ENCODE measurements around the gene SLC4A5.

The SLC4A5 gene

GRCh38 chr2:74293191-74293991 is 49.8 kb downstream of the SLC4A5 start:
- DNase-seq (no peak), ATAC-seq (replicated peaks) (no peak)
- H3K4me1 Mint-ChIP-seq (ENCODE audit: low read depth in 2 of 2): peaks cover 11 to 13% of the 10 kb centered on the region in 2 donors
- H3K4me3 Mint-ChIP-seq: no peak overlapping the region
- no peak overlapping the region for H3K27ac Mint-ChIP-seq
- no peaks in the 10 kb centered on the region for H3K9me3 Mint-ChIP-seq
- no peaks in the 10 kb centered on the region for H3K27me3 Mint-ChIP-seq
- peaks cover 11% of the 10 kb centered on the region for H3K36me3 Mint-ChIP-seq (ENCODE audit: insufficient read depth)

GRCh38 chr2:74292751-74293150 is 50.5 kb downstream of the SLC4A5 start:
- Mint-ChIP-seq H3K4me3 (no peak overlapping the region), H3K27ac (no peak overlapping the region), H3K9me3 (no peaks in the 10 kb centered on the region), H3K36me3 (ENCODE audit: insufficient read depth) (peaks cover 11% of the 10 kb centered on the region), H3K27me3 (no peaks in the 10 kb centered on the region), H3K4me1 (ENCODE audit: low read depth in 2 of 2) (peaks cover 11 to 13% of the 10 kb centered on the region in 2 donors)
- ATAC-seq (replicated peaks) (no peak), DNase-seq (no peak)

GRCh38 chr2:74291886-74292621 is 51.2 kb downstream of the SLC4A5 start:
- ATAC-seq (replicated peaks) (no peak), DNase-seq (no peak)
- peaks cover 11 to 13% of the 10 kb centered on the region in 2 donors for H3K4me1 Mint-ChIP-seq (ENCODE audit: low read depth in 2 of 2)
- no peaks in the 10 kb centered on the region for H3K27me3 Mint-ChIP-seq
- H3K27ac Mint-ChIP-seq: peak overlapping the region in 1 of 2 donors; percentile 15
- no peaks in the 10 kb centered on the region for H3K9me3 Mint-ChIP-seq
- H3K36me3 Mint-ChIP-seq (ENCODE audit: insufficient read depth): peaks cover 11% of the 10 kb centered on the region
- H3K4me3 Mint-ChIP-seq: no peak overlapping the region

GRCh38 chr2:74291218-74291544 is 52.0 kb downstream of the SLC4A5 start:
- H3K27me3 Mint-ChIP-seq: no peaks in the 10 kb centered on the region
- H3K27ac Mint-ChIP-seq: peak overlapping the region; percentile 78 to 93
- peaks cover 11% of the 10 kb centered on the region for H3K36me3 Mint-ChIP-seq (ENCODE audit: insufficient read depth)
- peaks cover 11 to 13% of the 10 kb centered on the region in 2 donors for H3K4me1 Mint-ChIP-seq (ENCODE audit: low read depth in 2 of 2)
- H3K9me3 Mint-ChIP-seq: no peaks in the 10 kb centered on the region
- DNase-seq (no peak), ATAC-seq (replicated peaks) (no peak)
- peak overlapping the region in 1 of 2 donors; percentile 35 for H3K4me3 Mint-ChIP-seq

GRCh38 chr2:74290466-74291217 is 52.6 kb downstream of the SLC4A5 start:
- Mint-ChIP-seq H3K36me3 (ENCODE audit: insufficient read depth) (peaks cover 11% of the 10 kb centered on the region), H3K27me3 (no peaks in the 10 kb centered on the region), H3K4me1 (ENCODE audit: low read depth in 2 of 2) (peaks cover 11 to 13% of the 10 kb centered on the region in 2 donors), H3K9me3 (no peaks in the 10 kb centered on the region), H3K27ac (peak overlapping the region; percentile 78 to 93), H3K4me3 (peak overlapping the region; percentile 35 to 68)
- ATAC-seq (replicated peaks): peak; percentile 85
- DNase-seq: peak; percentile 22 to 48 (median 37)

GRCh38 chr2:74290066-74290465 is 53.1 kb downstream of the SLC4A5 start:
- peaks cover 11% of the 10 kb centered on the region for H3K36me3 Mint-ChIP-seq (ENCODE audit: insufficient read depth)
- H3K9me3 Mint-ChIP-seq: no peaks in the 10 kb centered on the region
- H3K27me3 Mint-ChIP-seq: no peaks in the 10 kb centered on the region
- peak overlapping the region; percentile 78 to 93 for H3K27ac Mint-ChIP-seq
- peaks cover 11 to 13% of the 10 kb centered on the region in 2 donors for H3K4me1 Mint-ChIP-seq (ENCODE audit: low read depth in 2 of 2)
- peak overlapping the region; percentile 35 to 68 for H3K4me3 Mint-ChIP-seq
- no peak for ATAC-seq (replicated peaks)
- peak in 1 of 3 experiments; percentile 34 for DNase-seq

- Mint-ChIP-seq H3K27ac (no peak overlapping the region), H3K4me1 (ENCODE audit: low read depth in 2 of 2) (peaks cover 11 to 13% of the 10 kb centered on the region in 2 donors), H3K36me3 (ENCODE audit: insufficient read depth) (peaks cover 11% of the 10 kb centered on the region), H3K4me3 (no peak overlapping the region), H3K27me3 (no peaks in the 10 kb centered on the region), H3K9me3 (no peaks in the 10 kb centered on the region)
- ATAC-seq (replicated peaks) (no peak), DNase-seq (no peak)
Measured at GRCh38 chr2:74286725-74287124, 56.5 kb downstream of the SLC4A5 start.

GRCh38 chr2:74281141-74281975 is 61.9 kb downstream of the SLC4A5 start:
- Mint-ChIP-seq H3K27ac (no peak overlapping the region), H3K9me3 (no peaks in the 10 kb centered on the region), H3K4me1 (ENCODE audit: low read depth in 2 of 2) (no peaks in the 10 kb centered on the region), H3K4me3 (no peak overlapping the region), H3K27me3 (no peaks in the 10 kb centered on the region), H3K36me3 (ENCODE audit: insufficient read depth) (no peaks in the 10 kb centered on the region)
- no peak for DNase-seq
- ATAC-seq (replicated peaks): no peak

GRCh38 chr2:74278694-74279093 is 64.5 kb downstream of the SLC4A5 start:
- Mint-ChIP-seq H3K4me3 (no peak overlapping the region), H3K4me1 (ENCODE audit: low read depth in 2 of 2) (no peaks in the 10 kb centered on the region), H3K27ac (peak overlapping the region in 1 of 2 donors; percentile 0), H3K36me3 (ENCODE audit: insufficient read depth) (no peaks in the 10 kb centered on the region), H3K9me3 (no peaks in the 10 kb centered on the region), H3K27me3 (no peaks in the 10 kb centered on the region)
- DNase-seq: no peak
- ATAC-seq (replicated peaks): no peak

- H3K9me3 Mint-ChIP-seq: no peaks in the 10 kb centered on the region
- no peaks in the 10 kb centered on the region for H3K4me1 Mint-ChIP-seq (ENCODE audit: low read depth in 2 of 2)
- no peak for DNase-seq
- no peak overlapping the region for H3K4me3 Mint-ChIP-seq
- H3K27ac Mint-ChIP-seq: no peak overlapping the region
- H3K27me3 Mint-ChIP-seq: no peaks in the 10 kb centered on the region
- no peak for ATAC-seq (replicated peaks)
- H3K36me3 Mint-ChIP-seq (ENCODE audit: insufficient read depth): no peaks in the 10 kb centered on the region
Measured at GRCh38 chr2:74278176-74278575, 65.0 kb downstream of the SLC4A5 start.

GRCh38 chr2:74275228-74275627 is 68.0 kb downstream of the SLC4A5 start:
- ATAC-seq (replicated peaks): no peak
- Mint-ChIP-seq H3K36me3 (ENCODE audit: insufficient read depth) (no peaks in the 10 kb centered on the region), H3K4me1 (ENCODE audit: low read depth in 2 of 2) (no peaks in the 10 kb centered on the region), H3K27me3 (no peaks in the 10 kb centered on the region), H3K27ac (no peak overlapping the region), H3K4me3 (no peak overlapping the region), H3K9me3 (no peaks in the 10 kb centered on the region)
- no peak for DNase-seq

GRCh38 chr2:74269667-74270066 is 73.5 kb downstream of the SLC4A5 start:
- Mint-ChIP-seq H3K27me3 (no peaks in the 10 kb centered on the region), H3K9me3 (no peaks in the 10 kb centered on the region), H3K27ac (peak overlapping the region in 1 of 2 donors; percentile 24), H3K4me1 (ENCODE audit: low read depth in 2 of 2) (peaks cover 5 to 7% of the 10 kb centered on the region in 2 donors), H3K36me3 (ENCODE audit: insufficient read depth) (no peaks in the 10 kb centered on the region), H3K4me3 (no peak overlapping the region)
- ATAC-seq (replicated peaks) (no peak), DNase-seq (no peak)

- DNase-seq: peak; percentile 28 to 39 (median 30)
Measured at GRCh38 chr2:74267068-74267467, 76.1 kb downstream of the SLC4A5 start.

More at GRCh38 chr2:74267068-74267467, 76.1 kb downstream of the SLC4A5 start:
- peaks cover 5 to 7% of the 10 kb centered on the region in 2 donors for H3K4me1 Mint-ChIP-seq (ENCODE audit: low read depth in 2 of 2)
- peaks cover 5% of the 10 kb centered on the region for H3K36me3 Mint-ChIP-seq (ENCODE audit: insufficient read depth)
- peak overlapping the region in 1 of 2 donors; percentile 25 for H3K27ac Mint-ChIP-seq
- no peaks in the 10 kb centered on the region for H3K9me3 Mint-ChIP-seq
- ATAC-seq (replicated peaks): peak; percentile 94
- no peaks in the 10 kb centered on the region for H3K27me3 Mint-ChIP-seq
- peak overlapping the region; percentile 38 to 49 for H3K4me3 Mint-ChIP-seq

Measured in effector memory CD8-positive, alpha-beta T cell (primary cell).